HG03520 (cell line): Measurements from ENCODE around the gene IFI6.
"Not testable (repeated sequence)": the region's sequence is repeated elsewhere in the genome, so short reads cannot be mapped to it uniquely, and the experiment has no call there.

ENCODE experiments used
- ATAC-seq: cut with Tn5 transposase; IDR thresholded peaks from one replicate; pipeline ENCODE4 v1.9.1; 2021; ENCODE audit warnings: mild to moderate bottlenecking, moderate library complexity; ENCODE audit not compliant: unreplicated experiment

Gene IFI6

GRCh38 chr1:27632387-27633297 is 39.4 kb downstream of the IFI6 start:
- ATAC-seq: no peak

GRCh38 chr1:27630859-27631491 is 41.0 kb downstream of the IFI6 start:
- no peak for ATAC-seq

GRCh38 chr1:27628712-27629111 is 43.3 kb downstream of the IFI6 start:
- no peak for ATAC-seq

- not testable (repeated sequence) for ATAC-seq
These were observed 44.3 kb downstream of the IFI6 start for GRCh38 chr1:27627733-27628132.

GRCh38 chr1:27627061-27627460 is 44.9 kb downstream of the IFI6 start:
- ATAC-seq: no peak

GRCh38 chr1:27626031-27626935 is 45.7 kb downstream of the IFI6 start:
- no peak for ATAC-seq

GRCh38 chr1:27624467-27625178 is 47.4 kb downstream of the IFI6 start:
- no peak for ATAC-seq

GRCh38 chr1:27623327-27624212 is 48.4 kb downstream of the IFI6 start:
- no peak for ATAC-seq

GRCh38 chr1:27622828-27623227 is 49.2 kb downstream of the IFI6 start:
- ATAC-seq: no peak

- ATAC-seq: no peak
These were observed 50.7 kb downstream of the IFI6 start for GRCh38 chr1:27621051-27621920.

- not testable (repeated sequence) for ATAC-seq
These were observed 52.1 kb downstream of the IFI6 start for GRCh38 chr1:27619782-27620438.

- ATAC-seq: no peak
These were observed 53.5 kb downstream of the IFI6 start for GRCh38 chr1:27618341-27619082.

- ATAC-seq: no peak
These were observed 54.6 kb downstream of the IFI6 start for GRCh38 chr1:27617420-27617819.

- ATAC-seq: no peak
These were observed 55.6 kb downstream of the IFI6 start for GRCh38 chr1:27616441-27616840.
